GM19025 (cell line): Measurements from ENCODE around the gene FAM25C.
A peak's percentile ranks its signal among the peaks of the same experiment; 100 is the strongest.
"Not testable (repeated sequence)": the region's sequence is repeated elsewhere in the genome, so short reads cannot be mapped to it uniquely, and the experiment has no call there.

Source experiments
- ATAC-seq: cut with Tn5 transposase; IDR thresholded peaks from one replicate; pipeline ENCODE4 v1.9.1; 2021; ENCODE audit warnings: mild to moderate bottlenecking, low read depth, moderate library complexity; ENCODE audit not compliant: unreplicated experiment

The FAM25C gene

GRCh38 chr10:47999691-48000090 lies at the start of gene FAM25C:
Gene FAM25C, minus strand, starts transcription at chr10:47999791. Its CDS starts 26 bp downstream, at chr10:47999765.
- ATAC-seq: not testable (repeated sequence)

DNA sequence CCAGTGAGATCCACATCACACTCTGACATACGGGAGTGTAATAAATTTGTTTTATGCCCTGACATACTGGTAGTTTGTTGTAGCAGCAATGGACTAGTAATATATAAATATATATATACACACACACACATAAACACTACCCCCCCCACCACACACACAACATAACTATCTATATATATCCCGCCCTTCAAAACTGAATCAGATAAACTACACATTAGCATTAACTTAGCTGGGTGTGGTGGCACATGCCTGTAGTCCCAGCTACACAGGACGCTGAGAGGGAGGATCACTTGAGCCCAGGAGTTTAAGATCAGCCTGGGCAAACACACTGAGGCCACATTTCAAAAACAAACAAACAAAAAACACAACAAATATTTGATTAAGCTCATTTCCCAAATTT lies 45.0 kb upstream of the FAM25C start:
- not testable (repeated sequence) for ATAC-seq

- ATAC-seq: not testable (repeated sequence)
These were observed 31.8 kb upstream of the FAM25C start for GRCh38 chr10:48031390-48031789.

GRCh38 chr10:48002306-48002705 lies 2.7 kb upstream of the FAM25C start:
- ATAC-seq: not testable (repeated sequence)

- ATAC-seq: not testable (repeated sequence)
These were observed 5.5 kb downstream of the FAM25C start for GRCh38 chr10:47994045-47994444.

GRCh38 chr10:47992560-47992959 lies 7.0 kb downstream of the FAM25C start:
- ATAC-seq: not testable (repeated sequence)

DNA sequence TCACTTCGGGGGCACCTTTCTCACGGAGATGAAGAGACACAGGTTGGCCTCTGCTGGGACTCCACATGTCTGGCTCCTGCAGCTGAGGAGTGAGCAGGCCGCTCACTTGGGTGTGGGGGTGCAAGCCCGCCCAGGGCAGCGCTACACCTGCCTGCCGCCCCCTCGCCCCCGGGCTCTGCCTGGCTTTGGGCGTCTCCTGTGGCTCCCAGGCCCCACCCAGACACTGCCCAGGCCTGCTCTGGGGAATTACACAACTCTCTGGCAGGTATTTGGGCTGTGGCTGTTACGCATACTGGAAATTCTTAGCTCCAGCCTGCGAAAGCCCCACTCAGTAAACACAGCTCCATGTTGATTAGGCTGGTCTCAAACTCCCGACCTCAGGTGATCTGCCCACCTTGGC lies 7.9 kb downstream of the FAM25C start:
- ATAC-seq: not testable (repeated sequence)

- not testable (repeated sequence) for ATAC-seq
These were observed 9.5 kb downstream of the FAM25C start for GRCh38 chr10:47990097-47990496.

DNA sequence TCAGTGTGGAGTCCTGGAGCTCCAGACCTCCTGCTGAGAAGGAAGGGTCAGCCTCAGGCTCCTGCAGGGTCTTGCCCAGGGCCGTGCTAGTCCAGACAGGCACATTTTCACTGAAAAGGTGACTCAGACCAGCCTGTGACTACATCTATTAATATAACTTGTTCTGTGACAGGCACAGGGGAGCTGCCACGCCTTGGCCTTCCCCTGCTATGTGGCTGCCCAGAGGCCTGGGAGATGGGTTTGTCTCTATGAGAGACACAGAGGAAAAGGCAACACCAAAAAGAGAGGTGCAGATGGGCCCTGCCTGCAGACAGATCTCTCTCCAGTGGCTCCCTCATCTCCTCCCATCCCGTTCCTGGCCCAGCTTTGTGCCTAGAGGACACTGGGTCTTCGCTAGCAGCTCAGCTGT lies 10.0 kb downstream of the FAM25C start:
- ATAC-seq: not testable (repeated sequence)

DNA sequence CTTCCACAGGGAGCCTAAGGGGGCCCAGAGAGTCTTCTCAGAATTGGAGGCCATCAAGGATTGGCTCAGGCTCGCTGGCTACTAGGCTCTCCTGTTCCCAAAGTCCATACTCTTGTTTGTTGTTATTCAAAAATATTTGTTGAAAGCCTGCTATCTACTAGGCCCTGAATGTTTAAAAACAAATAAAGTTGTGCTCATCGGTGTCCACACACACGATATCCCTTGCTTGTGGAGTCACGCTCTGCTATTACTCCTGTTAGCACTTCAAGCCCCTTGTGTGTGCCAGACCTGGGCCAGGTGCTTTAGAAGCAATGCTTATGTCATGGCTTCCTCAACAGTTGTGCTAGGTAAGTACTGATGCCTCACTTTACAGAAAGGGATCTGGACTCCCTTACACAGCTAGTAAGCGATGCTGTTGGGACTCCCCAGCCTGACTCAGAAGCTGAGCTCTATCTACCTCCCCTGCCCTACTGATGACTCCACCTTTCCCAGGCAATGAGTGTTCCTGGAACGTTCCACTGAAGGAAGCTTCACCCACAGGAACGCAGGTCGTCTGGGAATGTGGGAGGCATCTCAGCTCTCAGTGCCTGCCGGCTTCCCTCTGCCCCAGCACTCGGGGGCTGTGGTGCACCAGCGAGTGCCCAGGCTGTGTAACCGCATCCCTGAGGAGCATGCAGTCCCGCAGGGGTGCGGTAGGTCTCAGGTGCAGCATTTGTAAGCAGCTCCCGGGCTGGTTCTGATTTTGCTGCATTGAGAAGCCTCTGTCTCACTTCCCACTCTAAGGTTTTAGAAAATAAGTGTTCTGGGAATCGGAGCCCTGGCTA lies 10.7 kb downstream of the FAM25C start:
- ATAC-seq: not testable (repeated sequence)

- not testable (repeated sequence) for ATAC-seq
These were observed 11.6 kb downstream of the FAM25C start for GRCh38 chr10:47987952-47988351.

GRCh38 chr10:47986413-47987230 lies 13.0 kb downstream of the FAM25C start:
- not testable (repeated sequence) for ATAC-seq

DNA sequence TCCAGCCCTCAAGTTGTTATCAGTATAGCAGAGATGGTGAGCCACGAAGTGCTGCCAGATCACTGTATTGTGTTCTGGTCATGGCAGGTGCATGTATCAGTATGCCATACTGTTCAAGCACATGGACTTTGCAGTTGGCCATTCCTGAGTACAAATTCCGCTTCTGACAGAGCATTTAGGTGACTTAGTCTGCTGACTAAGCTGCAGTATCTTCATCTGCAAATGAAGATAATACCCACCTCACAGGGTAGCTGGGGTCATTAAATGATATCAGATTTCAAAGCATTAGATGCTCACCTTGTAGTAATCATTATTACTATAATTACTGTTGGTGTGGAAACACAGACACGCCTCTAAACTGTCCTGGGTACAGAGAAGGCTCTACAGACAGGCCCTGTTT lies 24.2 kb downstream of the FAM25C start:
- ATAC-seq: not testable (repeated sequence)

- ATAC-seq: not testable (repeated sequence)
These were observed 26.5 kb downstream of the FAM25C start for GRCh38 chr10:47973131-47973530.

DNA sequence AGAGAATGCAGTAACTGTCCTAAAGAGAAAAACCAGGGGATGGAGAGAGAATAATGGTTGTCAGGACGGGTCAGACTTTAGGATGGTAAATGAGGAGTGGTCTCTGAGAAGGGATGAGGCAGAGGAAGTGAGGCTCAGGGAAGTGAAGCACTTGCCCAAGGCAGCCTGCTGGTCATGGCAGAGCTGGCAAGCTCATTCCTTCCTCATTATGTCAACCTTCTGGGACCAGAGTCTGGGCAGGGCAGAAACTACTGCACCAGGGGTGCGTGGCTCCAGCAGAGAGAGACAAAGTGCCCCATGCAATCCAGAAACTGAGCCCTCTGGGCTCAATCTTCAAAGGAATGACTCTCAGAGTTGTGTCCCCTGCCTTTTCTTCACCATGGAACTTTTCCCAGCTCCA lies 27.5 kb downstream of the FAM25C start:
- ATAC-seq: not testable (repeated sequence)

DNA sequence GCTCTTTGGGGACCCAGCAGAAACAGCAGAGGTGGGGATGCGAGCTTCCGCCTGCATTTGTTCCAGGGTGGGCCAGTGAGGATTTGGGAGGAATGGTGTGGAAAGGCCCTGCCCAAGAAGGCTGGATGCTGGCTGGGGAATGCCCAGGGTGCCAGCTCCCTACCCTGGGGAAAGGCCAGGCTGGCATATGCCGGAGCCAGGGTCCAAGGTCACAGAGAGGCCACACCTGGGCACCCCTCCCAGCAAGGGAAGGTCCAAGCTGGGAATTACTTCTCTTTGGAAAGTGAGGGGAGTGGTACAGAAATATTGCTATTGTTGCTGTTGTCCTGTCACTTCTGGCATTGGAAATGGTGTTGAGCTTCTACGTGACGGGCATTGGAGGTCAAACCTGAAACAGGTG lies 28.0 kb downstream of the FAM25C start:
- not testable (repeated sequence) for ATAC-seq

DNA sequence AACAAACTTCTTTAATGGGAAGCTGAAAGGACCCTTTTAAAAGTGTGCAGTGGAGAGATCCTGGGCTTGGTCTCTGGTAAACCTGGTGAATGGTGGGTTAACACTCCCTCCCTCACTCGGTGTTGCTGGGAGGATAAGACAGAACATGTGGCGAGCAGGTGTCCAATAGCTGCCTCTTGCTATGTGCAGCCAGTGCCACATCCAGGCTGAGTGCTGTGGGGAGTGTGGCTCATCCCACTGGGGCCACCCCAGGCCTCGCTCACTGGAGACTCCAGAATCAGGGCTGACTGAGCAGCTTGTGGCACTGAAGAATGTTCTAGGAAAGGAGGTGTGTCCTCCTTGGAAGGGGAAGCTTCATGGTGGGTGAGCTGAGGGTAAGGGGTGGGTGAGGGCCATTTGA lies 29.5 kb downstream of the FAM25C start:
- not testable (repeated sequence) for ATAC-seq

DNA sequence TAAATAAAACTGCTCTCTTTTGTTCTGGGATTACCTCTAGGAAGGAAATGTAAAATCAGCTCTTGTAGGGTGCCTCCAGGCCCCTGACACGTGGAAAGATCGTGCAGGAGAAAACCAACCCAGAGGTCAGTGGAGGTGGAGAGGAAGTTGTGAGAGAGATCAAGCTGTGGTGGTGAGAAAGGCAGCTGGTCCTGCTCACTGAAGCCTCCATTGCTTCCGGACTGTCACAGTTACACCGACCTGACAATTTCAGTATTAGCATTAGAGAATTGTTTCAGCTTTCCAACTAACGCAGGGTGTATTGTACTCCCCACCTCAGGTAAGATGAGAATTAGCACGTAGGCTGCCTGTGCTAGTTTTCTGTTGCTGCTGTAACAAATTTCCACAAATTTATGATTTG lies 30.6 kb downstream of the FAM25C start:
- peak; percentile 87 for ATAC-seq

- ATAC-seq: not testable (repeated sequence)
These were observed 35.1 kb downstream of the FAM25C start for GRCh38 chr10:47964280-47965063.

DNA sequence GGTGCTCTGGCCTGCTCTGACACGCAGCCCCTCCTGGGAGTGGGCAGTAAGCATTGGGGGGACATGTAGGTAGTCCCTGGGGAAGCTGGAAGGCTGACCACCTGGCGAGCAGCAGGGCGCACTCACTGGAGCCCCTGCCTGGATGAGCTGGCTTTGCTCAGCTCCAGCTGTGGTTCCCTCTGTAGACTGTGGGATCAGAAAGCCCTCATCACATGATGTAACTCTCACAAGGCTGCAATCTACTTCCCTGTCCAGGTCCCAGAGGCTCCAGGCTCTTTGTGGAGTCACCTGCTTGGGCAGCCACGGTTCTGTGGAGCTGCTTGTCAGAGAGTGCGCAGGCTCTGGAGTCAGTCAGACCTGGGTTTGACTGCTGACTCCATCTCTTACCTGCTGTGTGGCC lies 36.8 kb downstream of the FAM25C start:
- not testable (repeated sequence) for ATAC-seq
